Measurements from ENCODE around the gene SUSD3. TPM values are rescaled to one million over a fixed set of nuclear protein-coding genes. Genes with fewer than 3 reads are reported as not detected.

Gene SUSD3
- total and polyA plus RNA-seq, 4 donors, result 2.0 to 9.7 (median 5.1) TPM

DNA sequence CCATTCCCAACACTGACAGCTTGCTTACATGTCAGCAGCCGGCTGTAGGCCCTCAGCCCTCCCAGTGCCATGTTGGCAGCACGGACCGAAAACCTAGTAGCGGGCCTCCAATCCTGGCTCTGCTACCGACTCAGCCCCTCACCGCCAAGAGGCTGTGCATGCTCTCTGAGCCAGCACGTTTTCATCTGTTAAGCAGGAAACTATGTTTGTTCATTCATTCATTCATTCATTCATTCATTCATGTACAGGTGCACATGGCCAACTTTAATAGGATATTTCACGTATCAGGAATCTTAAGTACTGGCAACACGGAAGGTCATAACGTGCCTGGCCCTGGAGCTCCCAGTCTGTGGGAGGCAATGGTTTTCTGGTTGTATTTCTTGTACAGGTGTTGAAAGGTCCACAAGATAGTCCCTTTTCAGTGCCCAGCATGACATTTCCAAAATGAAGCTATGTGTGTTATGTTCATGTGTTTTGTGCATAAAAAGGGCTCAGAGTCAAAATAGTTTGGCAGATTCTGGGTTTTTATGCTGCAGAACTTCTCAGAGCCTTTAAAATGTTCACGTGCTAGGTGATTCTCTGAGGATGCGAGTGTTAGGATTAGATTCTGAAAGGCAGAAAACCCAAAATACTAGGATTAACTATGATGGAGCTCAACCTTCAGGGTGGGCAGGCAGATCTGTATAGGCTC lies 17.7 kb downstream of the SUSD3 start:
- no peaks in the 10 kb centered on the region for H3K36me3 ChIP-seq (ENCODE audit: control insufficient read depth in 4 of 4, insufficient read depth in 4 of 4, low read length in 4 of 4)
- TF ChIP-seq, protein P1, sequence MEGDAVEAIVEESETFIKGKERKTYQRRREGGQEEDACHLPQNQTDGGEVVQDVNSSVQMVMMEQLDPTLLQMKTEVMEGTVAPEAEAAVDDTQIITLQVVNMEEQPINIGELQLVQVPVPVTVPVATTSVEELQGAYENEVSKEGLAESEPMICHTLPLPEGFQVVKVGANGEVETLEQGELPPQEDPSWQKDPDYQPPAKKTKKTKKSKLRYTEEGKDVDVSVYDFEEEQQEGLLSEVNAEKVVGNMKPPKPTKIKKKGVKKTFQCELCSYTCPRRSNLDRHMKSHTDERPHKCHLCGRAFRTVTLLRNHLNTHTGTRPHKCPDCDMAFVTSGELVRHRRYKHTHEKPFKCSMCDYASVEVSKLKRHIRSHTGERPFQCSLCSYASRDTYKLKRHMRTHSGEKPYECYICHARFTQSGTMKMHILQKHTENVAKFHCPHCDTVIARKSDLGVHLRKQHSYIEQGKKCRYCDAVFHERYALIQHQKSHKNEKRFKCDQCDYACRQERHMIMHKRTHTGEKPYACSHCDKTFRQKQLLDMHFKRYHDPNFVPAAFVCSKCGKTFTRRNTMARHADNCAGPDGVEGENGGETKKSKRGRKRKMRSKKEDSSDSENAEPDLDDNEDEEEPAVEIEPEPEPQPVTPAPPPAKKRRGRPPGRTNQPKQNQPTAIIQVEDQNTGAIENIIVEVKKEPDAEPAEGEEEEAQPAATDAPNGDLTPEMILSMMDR (IDR thresholded peaks at IDR 0.05; ENCODE audit: control extremely low read depth, extremely low read depth), result no peak
- H3K27me3 ChIP-seq (ENCODE audit: control insufficient read depth in 3 of 3, insufficient read depth in 3 of 3, low read length in 2 of 3), result no peaks in the 10 kb centered on the region
- no peaks in the 10 kb centered on the region for H3K9me3 ChIP-seq (ENCODE audit: control insufficient read depth in 4 of 4, insufficient read depth in 3 of 4, low read length in 3 of 4)
- no peak overlapping the region for H3K4me3 ChIP-seq
- 90 to 92% methylated on average over 12 of the region's 12 CpGs for WGBS, 2 donors
- H3K4me1 ChIP-seq (ENCODE audit: control insufficient read depth in 5 of 5, insufficient read depth in 5 of 5, low read length in 5 of 5), result peaks cover 0 to 10% (median 6%) of the 10 kb centered on the region in 5 donors
- no peak for ATAC-seq (ENCODE audit: insufficient read depth, low FRiP score)
- H3K9ac ChIP-seq (ENCODE audit: insufficient read depth in 1 of 2, low read length in 2 of 2), result no peak overlapping the region
- H3K27ac ChIP-seq (ENCODE audit: low read depth in 1 of 2, low read length in 1 of 2), result no peak overlapping the region
- no peak for DNase-seq

DNA sequence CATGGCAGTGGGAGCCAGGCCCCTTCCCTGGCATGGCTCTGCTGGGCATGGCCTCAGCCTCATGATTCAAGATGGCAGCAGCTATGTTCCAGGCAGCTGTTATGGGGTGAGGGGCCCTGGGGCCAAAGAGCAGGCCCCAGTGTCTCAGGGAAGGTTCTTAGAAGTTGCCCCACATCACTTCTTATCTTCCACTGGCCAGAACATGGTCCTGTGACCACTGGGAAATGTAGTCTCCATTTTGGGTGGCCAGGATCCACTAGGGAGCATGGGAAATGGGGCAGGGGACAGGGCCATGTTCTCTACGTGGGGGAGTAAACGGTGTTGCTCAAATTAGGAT lies 18.3 kb downstream of the SUSD3 start:
- no peaks in the 10 kb centered on the region for H3K36me3 ChIP-seq (ENCODE audit: control insufficient read depth in 4 of 4, insufficient read depth in 4 of 4, low read length in 4 of 4)
- TF ChIP-seq, protein P1 (IDR thresholded peaks at IDR 0.05; ENCODE audit: control extremely low read depth, extremely low read depth), result no peak
- no peak overlapping the region for H3K27ac ChIP-seq (ENCODE audit: low read depth in 1 of 2, low read length in 1 of 2)
- no peaks in the 10 kb centered on the region for H3K27me3 ChIP-seq (ENCODE audit: control insufficient read depth in 3 of 3, insufficient read depth in 3 of 3, low read length in 2 of 3)
- 96 to 99% methylated on average over 2 of the region's 2 CpGs for WGBS, 2 donors
- H3K4me3 ChIP-seq, result no peak overlapping the region
- no peaks in the 10 kb centered on the region for H3K9me3 ChIP-seq (ENCODE audit: control insufficient read depth in 4 of 4, insufficient read depth in 3 of 4, low read length in 3 of 4)
- H3K4me1 ChIP-seq (ENCODE audit: control insufficient read depth in 5 of 5, insufficient read depth in 5 of 5, low read length in 5 of 5), result peaks cover 0 to 10% (median 6%) of the 10 kb centered on the region in 5 donors
- DNase-seq, result no peak
- no peak for ATAC-seq (ENCODE audit: insufficient read depth, low FRiP score)
- H3K9ac ChIP-seq (ENCODE audit: insufficient read depth in 1 of 2, low read length in 2 of 2), result no peak overlapping the region

DNA sequence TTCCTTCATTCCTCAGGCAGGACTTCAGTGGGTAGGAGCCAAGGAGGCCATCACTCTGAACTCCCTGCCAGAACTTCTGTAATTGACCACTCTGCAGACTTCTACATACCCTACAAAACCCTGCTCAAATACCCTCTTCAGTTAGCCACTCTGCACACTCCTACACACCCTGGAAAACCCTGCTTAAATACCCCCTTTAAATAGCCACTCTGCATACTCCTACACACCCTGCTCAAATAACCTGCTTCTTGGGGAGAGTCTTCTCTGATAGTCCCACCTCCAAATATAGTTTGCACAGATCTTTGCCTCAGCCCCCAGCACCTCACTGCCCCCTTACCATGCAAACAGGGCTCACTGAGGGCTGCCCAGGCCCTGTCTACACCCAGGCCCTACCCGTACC lies 18.9 kb downstream of the SUSD3 start:
- H3K36me3 ChIP-seq (ENCODE audit: control insufficient read depth in 4 of 4, insufficient read depth in 4 of 4, low read length in 4 of 4), result no peaks in the 10 kb centered on the region
- no peaks in the 10 kb centered on the region for H3K9me3 ChIP-seq (ENCODE audit: control insufficient read depth in 4 of 4, insufficient read depth in 3 of 4, low read length in 3 of 4)
- H3K4me1 ChIP-seq (ENCODE audit: control insufficient read depth in 5 of 5, insufficient read depth in 5 of 5, low read length in 5 of 5), result peaks cover 0 to 7% (median 3%) of the 10 kb centered on the region in 5 donors
- H3K9ac ChIP-seq (ENCODE audit: insufficient read depth in 1 of 2, low read length in 2 of 2), result no peak overlapping the region
- DNase-seq (no peak), ATAC-seq (ENCODE audit: insufficient read depth, low FRiP score) (no peak)
- no peak overlapping the region for H3K4me3 ChIP-seq
- H3K27me3 ChIP-seq (ENCODE audit: control insufficient read depth in 3 of 3, insufficient read depth in 3 of 3, low read length in 2 of 3), result no peaks in the 10 kb centered on the region
- TF ChIP-seq, protein P1 (IDR thresholded peaks at IDR 0.05; ENCODE audit: control extremely low read depth, extremely low read depth), result no peak
- H3K27ac ChIP-seq (ENCODE audit: low read depth in 1 of 2, low read length in 1 of 2), result no peak overlapping the region
- WGBS, 2 donors, result 100% methylated on average over 1 of the region's 1 CpG

DNA sequence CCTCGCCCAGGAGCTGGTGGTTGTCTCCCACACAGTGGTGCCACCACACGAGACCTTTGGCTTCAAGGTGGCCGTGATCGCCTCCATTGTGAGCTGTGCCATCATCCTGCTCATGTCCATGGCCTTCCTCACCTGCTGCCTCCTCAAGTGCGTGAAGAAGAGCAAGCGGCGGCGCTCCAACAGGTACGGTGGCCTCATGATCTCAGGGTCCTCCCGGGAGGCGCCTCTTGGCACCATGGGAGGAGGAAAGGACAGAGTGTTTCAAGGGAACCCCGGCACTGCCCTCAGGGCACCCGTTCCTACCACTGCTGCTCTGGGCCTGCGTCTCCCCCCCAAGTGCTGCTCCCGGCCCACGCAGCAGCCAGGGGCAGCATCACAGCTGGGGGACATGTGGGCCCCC lies 19.3 kb downstream of the SUSD3 start:
- H3K4me3 ChIP-seq, result no peak overlapping the region
- no peaks in the 10 kb centered on the region for H3K27me3 ChIP-seq (ENCODE audit: control insufficient read depth in 3 of 3, insufficient read depth in 3 of 3, low read length in 2 of 3)
- TF ChIP-seq, protein P1 (IDR thresholded peaks at IDR 0.05; ENCODE audit: control extremely low read depth, extremely low read depth), result no peak
- DNase-seq (no peak), ATAC-seq (ENCODE audit: insufficient read depth, low FRiP score) (no peak)
- H3K9me3 ChIP-seq (ENCODE audit: control insufficient read depth in 4 of 4, insufficient read depth in 3 of 4, low read length in 3 of 4), result no peaks in the 10 kb centered on the region
- H3K27ac ChIP-seq (ENCODE audit: low read depth in 1 of 2, low read length in 1 of 2), result no peak overlapping the region
- H3K9ac ChIP-seq (ENCODE audit: insufficient read depth in 1 of 2, low read length in 2 of 2), result no peak overlapping the region
- peaks cover 0 to 5% (median 2%) of the 10 kb centered on the region in 5 donors for H3K4me1 ChIP-seq (ENCODE audit: control insufficient read depth in 5 of 5, insufficient read depth in 5 of 5, low read length in 5 of 5)
- WGBS, 2 donors, result 96 to 99% methylated on average over 16 of the region's 16 CpGs
- no peaks in the 10 kb centered on the region for H3K36me3 ChIP-seq (ENCODE audit: control insufficient read depth in 4 of 4, insufficient read depth in 4 of 4, low read length in 4 of 4)

Measured in lung (tissue), 12 donors.